IMR-90 (cell line): ENCODE data around the gene OR1C1. TPM values are rescaled to one million over a fixed set of nuclear protein-coding genes. Genes with fewer than 3 reads are reported as not detected.
"Not testable (repeated sequence)": the region's sequence is repeated elsewhere in the genome, so short reads cannot be mapped to it uniquely, and the experiment has no call there.

Experiments
- ATAC-seq: fragments of 200-7000 bp; cut with Tn5 transposase; 2 replicates; pipeline ENCODE4 v1.9.1; 2020; ENCODE audit warnings: low read depth, mild to moderate bottlenecking, moderate library complexity
- BruUV-seq: library from RNA; stranded (reverse); fragments of 400-500 nt; replicated peaks from 2 replicates; lab custom pipeline; 2021; lab: Mats Ljungman, UMichigan
- CTCF ChIA-PET: fragments of 300-600 bp; formaldehyde crosslinking; extraction: SDS; loops from one replicate; lab custom pipeline; 2021; ENCODE audit warnings: antibody characterized with exemption; lab: Yijun Ruan, JAX
- POLR2A ChIA-PET: fragments of 300-600 bp; sonication (Branson Sonifier 250); formaldehyde crosslinking; loops from one replicate; lab custom pipeline; 2022; ENCODE audit warnings: antibody characterized with exemption; ENCODE audit not compliant: unreplicated experiment; lab: Charles Lee
- DNase-seq: peaks from one replicate; pipeline ENCODE4 v3.0.0; 2013
- H2AFZ ChIP-seq: replicated peaks from 2 replicates; pipeline ENCODE3; 2013; ENCODE audit warnings: low read length, mild to moderate bottlenecking; ENCODE audit not compliant: poor library complexity
- H2AK5ac ChIP-seq: 2 replicates; pipeline ENCODE4 v1.6.1; 2013; ENCODE audit warnings: low read depth, low read length, inconsistent platforms
- H2AK9ac ChIP-seq: replicated peaks from 2 replicates; pipeline ENCODE3; 2013; ENCODE audit warnings: mild to moderate bottlenecking, low read depth, low read length, moderate library complexity; ENCODE audit not compliant: poor library complexity
- H2BK120ac ChIP-seq: 2 replicates; pipeline ENCODE4 v1.6.1; 2013; ENCODE audit warnings: low read depth, low read length, inconsistent platforms
- H2BK15ac ChIP-seq: 3 replicates; pipeline ENCODE4 v1.6.1; 2013; ENCODE audit warnings: low read depth, low read length, inconsistent platforms
- H2BK20ac ChIP-seq: 2 replicates; pipeline ENCODE4 v1.6.1; 2013; ENCODE audit warnings: low read depth, mild to moderate bottlenecking, inconsistent platforms, low read length, moderate library complexity
- H2BK5ac ChIP-seq: 2 replicates; pipeline ENCODE4 v1.6.1; 2013; ENCODE audit warnings: mild to moderate bottlenecking, low read depth, low read length, inconsistent platforms; ENCODE audit not compliant: poor library complexity, severe bottlenecking
- H3K14ac ChIP-seq: replicated peaks from 2 replicates; pipeline ENCODE4 v1.6.1; 2013; ENCODE audit warnings: low read depth, low read length, inconsistent platforms
- H3K18ac ChIP-seq: 2 replicates; pipeline ENCODE4 v1.6.1; 2013; ENCODE audit warnings: low read depth, low read length, control low read depth
- H3K23ac ChIP-seq: 2 replicates; pipeline ENCODE4 v1.6.1; 2013; ENCODE audit warnings: low read depth, low read length, inconsistent platforms
- H3K27ac ChIP-seq: 2 replicates; pipeline ENCODE4 v1.5.1; 2013; ENCODE audit warnings: mild to moderate bottlenecking, control low read depth, low read length; ENCODE audit not compliant: insufficient read depth
- H3K27me3 ChIP-seq: 2 replicates; pipeline ENCODE4 v1.6.1; 2013; ENCODE audit warnings: low read length; ENCODE audit not compliant: control insufficient read depth, insufficient read depth
- H3K36me3 ChIP-seq: 2 replicates; pipeline ENCODE4 v1.6.1; 2013; ENCODE audit warnings: low read length, mixed read lengths; ENCODE audit not compliant: control insufficient read depth, insufficient read depth
- H3K4ac ChIP-seq: 2 replicates; pipeline ENCODE4 v1.6.1; 2013; ENCODE audit warnings: low read depth, low read length, inconsistent platforms
- H3K4me1 ChIP-seq: 2 replicates; pipeline ENCODE4 v1.6.1; 2013; ENCODE audit warnings: low read length, mixed read lengths; ENCODE audit not compliant: control insufficient read depth, insufficient read depth
- H3K4me2 ChIP-seq: 2 replicates; pipeline ENCODE4 v1.6.1; 2013; ENCODE audit warnings: low read depth, mild to moderate bottlenecking, control low read depth, low read length, moderate library complexity
- H3K4me3 ChIP-seq: 2 replicates; pipeline ENCODE4 v1.5.1; 2013; ENCODE audit warnings: low read depth, mild to moderate bottlenecking, control low read depth, low read length, moderate library complexity; ENCODE audit not compliant: insufficient read depth
- H3K56ac ChIP-seq: 2 replicates; pipeline ENCODE4 v1.6.1; 2013; ENCODE audit warnings: low read length, inconsistent platforms; ENCODE audit not compliant: insufficient read depth; ENCODE audit errors: extremely low read depth
- H3K79me1 ChIP-seq, 2 experiments: 2 replicates each; pipeline ENCODE4 v1.6.1; 2013; ENCODE audit warnings: low read length in 2 of 2, inconsistent platforms in 1 of 2, low read depth in 1 of 2
- H3K9ac ChIP-seq: 2 replicates; pipeline ENCODE4 v1.6.1; 2013; ENCODE audit warnings: low read depth, low read length, control low read depth
- H3K9me1 ChIP-seq: 2 replicates; pipeline ENCODE4 v1.6.1; 2013; ENCODE audit warnings: low read length, inconsistent platforms; ENCODE audit not compliant: insufficient read depth
- H3K9me3 ChIP-seq: 2 replicates; pipeline ENCODE4 v1.6.1; 2013; ENCODE audit warnings: low read length; ENCODE audit not compliant: control insufficient read depth, insufficient read depth
- H4K20me1 ChIP-seq: 2 replicates; pipeline ENCODE4 v1.6.1; 2013; ENCODE audit warnings: low read length, inconsistent platforms; ENCODE audit not compliant: insufficient read depth
- H4K5ac ChIP-seq: 2 replicates; pipeline ENCODE4 v1.6.1; 2013; ENCODE audit warnings: mild to moderate bottlenecking, low read depth, low read length, control low read depth
- H4K8ac ChIP-seq, 2 experiments: 2 replicates each; pipeline ENCODE4 v1.6.1; 2013; ENCODE audit warnings: low read depth in 2 of 2, low read length in 2 of 2, control low read depth in 1 of 2, inconsistent platforms in 1 of 2
- H4K91ac ChIP-seq: 2 replicates; pipeline ENCODE4 v1.6.1; 2013; ENCODE audit warnings: low read depth, low read length, inconsistent platforms; ENCODE audit not compliant: insufficient read depth
- CHD1 ChIP-seq: IDR thresholded peaks from 2 replicates; pipeline ENCODE4 v1.6.1; 2012; ENCODE audit warnings: low read depth, low read length, improper control_type of control experiment
- MAFK ChIP-seq: IDR thresholded peaks from 2 replicates; pipeline ENCODE4 v1.6.1; 2012; ENCODE audit warnings: low read depth, low read length, improper control_type of control experiment
- WGBS, 2 experiments: methylation state at CpG; one replicate each; pipeline versions ENCODE4 v1.1.5 to v1.1.7; 2013; ENCODE audit warnings: missing lambda C conversion rate in 2 of 2; ENCODE audit not compliant: insufficient read length in 1 of 2; ENCODE audit errors: extremely low coverage in 2 of 2; 5-methylcytosine and 5-hydroxymethylcytosine counted together
- dilution Hi-C: fragments of 300-500 bp; cut with HindIII; formaldehyde crosslinking; loops from one replicate; pipeline ENCODE4 v1.14.3; 2018; ENCODE audit warnings: low sequenced_read_pairs; ENCODE audit not compliant: unreplicated experiment
- in situ Hi-C: fragments of 300-500 bp; cut with MboI; formaldehyde crosslinking; loops from 3 replicates; pipeline ENCODE4 v1.14.3; 2019; ENCODE audit warnings: low sequenced_read_pairs, inconsistent platforms, mixed read lengths
- intact Hi-C: fragments of 100-400 bp; cut with micrococcal nuclease; formaldehyde crosslinking; loops from 2 replicates; pipeline ENCODE4 v1.10.0; 2022
- polyA plus RNA-seq, 3 experiments: library from polyadenylated mRNA; depleted of rRNA; stranded (reverse); fragments of >200 nt; gene quantifications; 2 replicates each; pipeline ENCODE4 v1.2.3, GENCODE V29; 2012; ENCODE audit warnings: low replicate concordance in 1 of 3
- total RNA-seq: library from RNA; depleted of rRNA; stranded (reverse); fragments of >200 nt; gene quantifications from 2 replicates; pipeline ENCODE4 v1.2.3, GENCODE V29; 2012

The OR1C1 gene
- total and polyA plus RNA-seq, 2 of the 4 experiments (the other 2 are of a cell fraction), result not detected

- ATAC-seq (no peak), DNase-seq (no peak)
- Histone ChIP-seq H2AK9ac (no peak overlapping the region), H2BK20ac (no peak overlapping the region), H4K20me1 (no peaks in the 10 kb centered on the region), H4K5ac (no peak overlapping the region), H3K4me2 (no peak overlapping the region), H3K9me1 (no peaks in the 10 kb centered on the region), H3K79me1 (no peaks in the 10 kb centered on the region), H2BK15ac (no peak overlapping the region), H3K4me3 (no peak overlapping the region), H4K91ac (no peak overlapping the region), H3K9me3 (peaks cover 3% of the 10 kb centered on the region; the same call in 1 of the 2 replicates), H3K27ac (no peak overlapping the region), H3K9ac (no peak overlapping the region), H3K14ac (no peak overlapping the region), H2BK120ac (no peak overlapping the region), H3K23ac (no peak overlapping the region), H4K8ac (no peak overlapping the region), H3K18ac (no peak overlapping the region), H3K56ac (no peak overlapping the region), H3K27me3 (no peaks in the 10 kb centered on the region), H3K4ac (no peak overlapping the region), H3K4me1 (no peaks in the 10 kb centered on the region), H2AFZ (no peak overlapping the region), H3K36me3 (no peaks in the 10 kb centered on the region), H2BK5ac (no peak overlapping the region), H2AK5ac (no peak overlapping the region)
- dilution Hi-C loops (no loop called here), intact Hi-C loops (no loop called here), in situ Hi-C loops (no loop called here)
- TF ChIP-seq MAFK (peak; percentile 96), CHD1 (no peak)
- no TSS peak for BruUV-seq
- ChIA-PET CTCF (no interaction called here), POLR2A (no interaction called here)
Observed at GRCh38 chr1:247769603-247770002, 9.2 kb upstream of the OR1C1 start.

- H3K9me1 ChIP-seq, H3K4ac ChIP-seq, H3K18ac ChIP-seq, H3K27ac ChIP-seq, H4K91ac ChIP-seq, in situ Hi-C loops, H3K79me1 ChIP-seq, H2BK120ac ChIP-seq, H3K4me3 ChIP-seq, H4K20me1 ChIP-seq, H3K14ac ChIP-seq, H4K5ac ChIP-seq, dilution Hi-C loops, H2AFZ ChIP-seq, H2BK15ac ChIP-seq, H3K36me3 ChIP-seq, H2AK9ac ChIP-seq, H3K27me3 ChIP-seq, H3K9ac ChIP-seq, H3K56ac ChIP-seq, BruUV-seq, ATAC-seq, H3K4me1 ChIP-seq, H3K4me2 ChIP-seq, H4K8ac ChIP-seq, H2BK20ac ChIP-seq, H2BK5ac ChIP-seq, POLR2A ChIA-PET, H3K23ac ChIP-seq, H2AK5ac ChIP-seq: not testable (repeated sequence)
- DNase-seq, result peak; percentile 3
- no CpG with 5 or more reads among the region's 1 CpG for WGBS, 2 experiments
- intact Hi-C loops, result loop anchor here (1.0 kb wide), 1 partner anchor 14 kb away; no protein-coding TSS in a partner anchor
- H3K9me3 ChIP-seq, result peaks cover 17% of the 10 kb centered on the region
- CTCF ChIA-PET, result interaction anchor here (0.7 kb wide), 1 partner anchor 77 kb away, joined by 3 read pairs; no protein-coding TSS in a partner anchor
Observed at GRCh38 chr1:247754311-247754710, 6.0 kb downstream of the OR1C1 start.
